GM21423 (cell line): ENCODE results near the gene RNF123.
"Not testable (repeated sequence)": the region's sequence is repeated elsewhere in the genome, so short reads cannot be mapped to it uniquely, and the experiment has no call there.

Experiments used
- ATAC-seq: cut with Tn5 transposase; IDR thresholded peaks from one replicate; pipeline ENCODE4 v1.9.1; 2021; ENCODE audit warnings: mild to moderate bottlenecking, moderate library complexity; ENCODE audit not compliant: unreplicated experiment

The RNF123 gene

GRCh38 chr3:49734752-49735151, 45.4 kb downstream of the RNF123 start:
- ATAC-seq = no peak

GRCh38 chr3:49738067-49738713, 48.8 kb downstream of the RNF123 start:
- no peak for ATAC-seq

GRCh38 chr3:49740427-49740826, 51.1 kb downstream of the RNF123 start:
- ATAC-seq = no peak

GRCh38 chr3:49745986-49746385, 56.6 kb downstream of the RNF123 start:
- ATAC-seq = no peak

GRCh38 chr3:49747792-49748480, 58.6 kb downstream of the RNF123 start:
- no peak for ATAC-seq

- not testable (repeated sequence) for ATAC-seq
Measured at GRCh38 chr3:49748874-49749273, 59.5 kb downstream of the RNF123 start.

- ATAC-seq = no peak
Measured at GRCh38 chr3:49750056-49750455, 60.7 kb downstream of the RNF123 start.

GRCh38 chr3:49751501-49751900, 62.1 kb downstream of the RNF123 start:
- ATAC-seq = no peak

GRCh38 chr3:49754536-49754935, 65.2 kb downstream of the RNF123 start:
- ATAC-seq = no peak

GRCh38 chr3:49756036-49756435, 66.7 kb downstream of the RNF123 start:
- ATAC-seq = no peak

- ATAC-seq = no peak
Measured at GRCh38 chr3:49757197-49757596, 67.8 kb downstream of the RNF123 start.

- no peak for ATAC-seq
Measured at GRCh38 chr3:49759226-49759625, 69.9 kb downstream of the RNF123 start.

GRCh38 chr3:49761661-49762060, 72.3 kb downstream of the RNF123 start:
- no peak for ATAC-seq

GRCh38 chr3:49763981-49764380, 74.6 kb downstream of the RNF123 start:
- ATAC-seq = no peak

GRCh38 chr3:49769286-49769915, 80.0 kb downstream of the RNF123 start:
- ATAC-seq = no peak

- no peak for ATAC-seq
Measured at GRCh38 chr3:49769926-49770325, 80.6 kb downstream of the RNF123 start.
